GM23248 (cell line): ENCODE results near the gene BST2.

ENCODE experiments used
- EZH2 ChIP-seq: fragments of 200-600 bp; sonication (generic); IDR thresholded peaks from 2 replicates; pipeline ENCODE4 v1.6.1; 2018; ENCODE audit warnings: antibody characterized with exemption, mild to moderate bottlenecking; ENCODE audit not compliant: insufficient read depth, poor library complexity, severe bottlenecking
- EZH2phosphoT487 ChIP-seq: fragments of 200-600 bp; sonication (generic); IDR thresholded peaks from 2 replicates; pipeline ENCODE4 v1.6.1; 2018; ENCODE audit warnings: antibody characterized with exemption, moderate library complexity, mild to moderate bottlenecking, low read depth; ENCODE audit not compliant: insufficient read depth

DNA sequence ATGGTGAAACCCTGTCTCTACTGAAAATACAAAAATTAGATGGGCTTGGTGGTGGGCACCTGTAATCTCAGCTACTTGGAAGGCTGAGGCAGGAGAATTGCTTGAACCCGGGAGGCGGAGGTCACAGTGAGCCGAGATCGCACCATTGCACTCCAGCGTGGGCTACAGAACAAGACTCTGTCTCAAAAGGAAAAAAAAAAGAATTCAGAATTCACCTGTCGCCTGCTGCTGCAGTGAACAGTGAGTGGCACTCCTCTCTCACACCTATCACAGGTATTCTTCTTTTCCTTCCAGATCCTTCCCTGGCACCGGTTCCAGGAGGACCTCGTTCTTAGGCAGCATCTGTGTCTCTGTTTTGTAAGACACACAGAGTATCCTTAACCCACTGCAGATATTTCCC, 8.7 kb upstream of the BST2 start:
- TF ChIP-seq EZH2phosphoT487 (no peak), EZH2 (no peak)
